ENCODE measurements around the gene YAE1. TPM values are rescaled to one million over a fixed set of nuclear protein-coding genes. Genes with fewer than 3 reads are reported as not detected.
A peak's percentile ranks its signal among the peaks of the same experiment; 100 is the strongest.

YAE1 gene
- total RNA-seq, 1 experiment from 2014 or later = 21.9 TPM

GRCh38 chr7:39582536-39582935 is 16.3 kb downstream of the YAE1 start:
- ChIA-PET CTCF (interaction anchor here (0.8 to 8.8 kb wide), 3 partner anchors 40 to 552 kb away, joined by 3 to 378 read pairs (median 3); partner anchors contain the start of gene MPLKIP), POLR2A (no interaction called here)
- H3K9me3 Mint-ChIP-seq = peaks cover 10% of the 10 kb centered on the region
- no peak overlapping the region for H3K4me3 Mint-ChIP-seq
- no peaks in the 10 kb centered on the region for H3K27me3 Mint-ChIP-seq (ENCODE audit: low read depth)
- peaks cover 23% of the 10 kb centered on the region for H3K4me1 Mint-ChIP-seq
- ATAC-seq (no peak), DNase-seq (ENCODE audit: low spot score) (no peak)
- H3K36me3 Mint-ChIP-seq = peaks cover 11% of the 10 kb centered on the region
- H3K27ac Mint-ChIP-seq = 0 out of 2 replicates have a peak overlapping the region, but pooled peaks have one; percentile 33
- TF ChIP-seq, protein P1, sequence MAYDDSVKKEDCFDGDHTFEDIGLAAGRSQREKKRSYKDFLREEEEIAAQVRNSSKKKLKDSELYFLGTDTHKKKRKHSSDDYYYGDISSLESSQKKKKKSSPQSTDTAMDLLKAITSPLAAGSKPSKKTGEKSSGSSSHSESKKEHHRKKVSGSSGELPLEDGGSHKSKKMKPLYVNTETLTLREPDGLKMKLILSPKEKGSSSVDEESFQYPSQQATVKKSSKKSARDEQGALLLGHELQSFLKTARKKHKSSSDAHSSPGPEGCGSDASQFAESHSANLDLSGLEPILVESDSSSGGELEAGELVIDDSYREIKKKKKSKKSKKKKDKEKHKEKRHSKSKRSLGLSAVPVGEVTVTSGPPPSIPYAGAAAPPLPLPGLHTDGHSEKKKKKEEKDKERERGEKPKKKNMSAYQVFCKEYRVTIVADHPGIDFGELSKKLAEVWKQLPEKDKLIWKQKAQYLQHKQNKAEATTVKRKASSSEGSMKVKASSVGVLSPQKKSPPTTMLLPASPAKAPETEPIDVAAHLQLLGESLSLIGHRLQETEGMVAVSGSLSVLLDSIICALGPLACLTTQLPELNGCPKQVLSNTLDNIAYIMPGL (CRISPR knock-in tag; IDR thresholded peaks at IDR 0.05) = no peak
- TF ChIP-seq ATF6 (CRISPR knock-in tag; IDR thresholded peaks at IDR 0.05) (no peak), NFATC4 (CRISPR knock-in tag; IDR thresholded peaks at IDR 0.05) (no peak), SP1 (CRISPR knock-in tag; conservative IDR thresholded peaks at IDR 0.05) (no peak), E2F5 (CRISPR knock-in tag; IDR thresholded peaks at IDR 0.05) (no peak), ZBTB21 (CRISPR knock-in tag; IDR thresholded peaks at IDR 0.05; ENCODE audit: borderline replicate concordance) (no peak), ETV6 (CRISPR knock-in tag; IDR thresholded peaks at IDR 0.05) (no peak)
- TF ChIP-seq, protein P2, sequence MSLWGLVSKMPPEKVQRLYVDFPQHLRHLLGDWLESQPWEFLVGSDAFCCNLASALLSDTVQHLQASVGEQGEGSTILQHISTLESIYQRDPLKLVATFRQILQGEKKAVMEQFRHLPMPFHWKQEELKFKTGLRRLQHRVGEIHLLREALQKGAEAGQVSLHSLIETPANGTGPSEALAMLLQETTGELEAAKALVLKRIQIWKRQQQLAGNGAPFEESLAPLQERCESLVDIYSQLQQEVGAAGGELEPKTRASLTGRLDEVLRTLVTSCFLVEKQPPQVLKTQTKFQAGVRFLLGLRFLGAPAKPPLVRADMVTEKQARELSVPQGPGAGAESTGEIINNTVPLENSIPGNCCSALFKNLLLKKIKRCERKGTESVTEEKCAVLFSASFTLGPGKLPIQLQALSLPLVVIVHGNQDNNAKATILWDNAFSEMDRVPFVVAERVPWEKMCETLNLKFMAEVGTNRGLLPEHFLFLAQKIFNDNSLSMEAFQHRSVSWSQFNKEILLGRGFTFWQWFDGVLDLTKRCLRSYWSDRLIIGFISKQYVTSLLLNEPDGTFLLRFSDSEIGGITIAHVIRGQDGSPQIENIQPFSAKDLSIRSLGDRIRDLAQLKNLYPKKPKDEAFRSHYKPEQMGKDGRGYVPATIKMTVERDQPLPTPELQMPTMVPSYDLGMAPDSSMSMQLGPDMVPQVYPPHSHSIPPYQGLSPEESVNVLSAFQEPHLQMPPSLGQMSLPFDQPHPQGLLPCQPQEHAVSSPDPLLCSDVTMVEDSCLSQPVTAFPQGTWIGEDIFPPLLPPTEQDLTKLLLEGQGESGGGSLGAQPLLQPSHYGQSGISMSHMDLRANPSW (CRISPR knock-in tag; conservative IDR thresholded peaks at IDR 0.05; ENCODE audit: low read depth) = no peak
- TF ChIP-seq, protein P3, sequence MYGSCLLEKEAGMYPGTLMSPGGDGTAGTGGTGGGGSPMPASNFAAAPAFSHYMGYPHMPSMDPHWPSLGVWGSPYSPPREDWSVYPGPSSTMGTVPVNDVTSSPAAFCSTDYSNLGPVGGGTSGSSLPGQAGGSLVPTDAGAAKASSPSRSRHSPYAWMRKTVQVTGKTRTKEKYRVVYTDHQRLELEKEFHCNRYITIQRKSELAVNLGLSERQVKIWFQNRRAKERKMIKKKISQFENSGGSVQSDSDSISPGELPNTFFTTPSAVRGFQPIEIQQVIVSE (CRISPR knock-in tag; IDR thresholded peaks at IDR 0.05; ENCODE audit: borderline replicate concordance) = no peak

DNA sequence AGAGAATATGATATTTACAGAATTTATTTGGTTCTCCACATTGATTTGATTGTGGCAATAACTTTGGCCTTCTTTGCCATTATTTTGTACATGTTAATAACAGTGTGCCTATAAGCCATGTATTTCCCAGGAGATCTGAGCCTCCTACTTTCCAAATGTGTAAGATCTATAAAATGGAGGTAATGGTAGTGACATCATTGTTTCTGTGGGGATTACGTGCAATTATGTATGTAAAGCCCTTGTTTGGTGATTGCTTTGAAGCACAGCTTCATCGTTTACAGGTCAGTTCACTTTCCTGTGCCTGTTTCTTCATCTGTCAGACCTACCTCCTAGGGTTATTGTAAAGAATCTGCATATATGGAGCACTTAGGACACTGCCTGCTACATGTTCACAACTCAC is 17.3 kb downstream of the YAE1 start:
- ATAC-seq (no peak), DNase-seq (ENCODE audit: low spot score) (no peak)
- Mint-ChIP-seq H3K9me3 (peaks cover under 1% of the 10 kb centered on the region; the same call in 1 of the 2 replicates), H3K4me3 (no peak overlapping the region), H3K4me1 (peaks cover 23% of the 10 kb centered on the region), H3K36me3 (peaks cover 1% of the 10 kb centered on the region), H3K27ac (no peak overlapping the region), H3K27me3 (ENCODE audit: low read depth) (no peaks in the 10 kb centered on the region)
- CTCF ChIA-PET = interaction anchor here (8.8 kb wide), 1 partner anchor 161 kb away, joined by 378 read pairs; no protein-coding TSS in a partner anchor
- POLR2A ChIA-PET = no interaction called here
- TF ChIP-seq CREB1 (CRISPR knock-in tag; IDR thresholded peaks at IDR 0.05) = no peak
- TF ChIP-seq, protein P4, sequence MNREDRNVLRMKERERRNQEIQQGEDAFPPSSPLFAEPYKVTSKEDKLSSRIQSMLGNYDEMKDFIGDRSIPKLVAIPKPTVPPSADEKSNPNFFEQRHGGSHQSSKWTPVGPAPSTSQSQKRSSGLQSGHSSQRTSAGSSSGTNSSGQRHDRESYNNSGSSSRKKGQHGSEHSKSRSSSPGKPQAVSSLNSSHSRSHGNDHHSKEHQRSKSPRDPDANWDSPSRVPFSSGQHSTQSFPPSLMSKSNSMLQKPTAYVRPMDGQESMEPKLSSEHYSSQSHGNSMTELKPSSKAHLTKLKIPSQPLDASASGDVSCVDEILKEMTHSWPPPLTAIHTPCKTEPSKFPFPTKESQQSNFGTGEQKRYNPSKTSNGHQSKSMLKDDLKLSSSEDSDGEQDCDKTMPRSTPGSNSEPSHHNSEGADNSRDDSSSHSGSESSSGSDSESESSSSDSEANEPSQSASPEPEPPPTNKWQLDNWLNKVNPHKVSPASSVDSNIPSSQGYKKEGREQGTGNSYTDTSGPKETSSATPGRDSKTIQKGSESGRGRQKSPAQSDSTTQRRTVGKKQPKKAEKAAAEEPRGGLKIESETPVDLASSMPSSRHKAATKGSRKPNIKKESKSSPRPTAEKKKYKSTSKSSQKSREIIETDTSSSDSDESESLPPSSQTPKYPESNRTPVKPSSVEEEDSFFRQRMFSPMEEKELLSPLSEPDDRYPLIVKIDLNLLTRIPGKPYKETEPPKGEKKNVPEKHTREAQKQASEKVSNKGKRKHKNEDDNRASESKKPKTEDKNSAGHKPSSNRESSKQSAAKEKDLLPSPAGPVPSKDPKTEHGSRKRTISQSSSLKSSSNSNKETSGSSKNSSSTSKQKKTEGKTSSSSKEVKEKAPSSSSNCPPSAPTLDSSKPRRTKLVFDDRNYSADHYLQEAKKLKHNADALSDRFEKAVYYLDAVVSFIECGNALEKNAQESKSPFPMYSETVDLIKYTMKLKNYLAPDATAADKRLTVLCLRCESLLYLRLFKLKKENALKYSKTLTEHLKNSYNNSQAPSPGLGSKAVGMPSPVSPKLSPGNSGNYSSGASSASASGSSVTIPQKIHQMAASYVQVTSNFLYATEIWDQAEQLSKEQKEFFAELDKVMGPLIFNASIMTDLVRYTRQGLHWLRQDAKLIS (CRISPR knock-in tag; IDR thresholded peaks at IDR 0.05; ENCODE audit: borderline replicate concordance) = no peak
- no peak for TF ChIP-seq GABPB1 (CRISPR knock-in tag; IDR thresholded peaks at IDR 0.05)
- TF ChIP-seq ZNF121 (CRISPR knock-in tag; IDR thresholded peaks at IDR 0.05) = no peak
- no peak for TF ChIP-seq NR3C1 (CRISPR knock-in tag; conservative IDR thresholded peaks at IDR 0.05; ENCODE audit: low read depth)
- TF ChIP-seq, protein P5, sequence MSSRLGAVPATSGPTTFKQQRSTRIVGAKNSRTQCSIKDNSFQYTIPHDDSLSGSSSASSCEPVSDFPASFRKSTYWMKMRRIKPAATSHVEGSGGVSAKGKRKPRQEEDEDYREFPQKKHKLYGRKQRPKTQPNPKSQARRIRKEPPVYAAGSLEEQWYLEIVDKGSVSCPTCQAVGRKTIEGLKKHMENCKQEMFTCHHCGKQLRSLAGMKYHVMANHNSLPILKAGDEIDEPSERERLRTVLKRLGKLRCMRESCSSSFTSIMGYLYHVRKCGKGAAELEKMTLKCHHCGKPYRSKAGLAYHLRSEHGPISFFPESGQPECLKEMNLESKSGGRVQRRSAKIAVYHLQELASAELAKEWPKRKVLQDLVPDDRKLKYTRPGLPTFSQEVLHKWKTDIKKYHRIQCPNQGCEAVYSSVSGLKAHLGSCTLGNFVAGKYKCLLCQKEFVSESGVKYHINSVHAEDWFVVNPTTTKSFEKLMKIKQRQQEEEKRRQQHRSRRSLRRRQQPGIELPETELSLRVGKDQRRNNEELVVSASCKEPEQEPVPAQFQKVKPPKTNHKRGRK (CRISPR knock-in tag; IDR thresholded peaks at IDR 0.05; ENCODE audit: borderline replicate concordance) = no peak
- TF ChIP-seq ATF1 (CRISPR knock-in tag; IDR thresholded peaks at IDR 0.05) = no peak

Data from WTC11 (cell line).